OCI-LY7 (cell line): ENCODE data around the gene ATR.

Source experiments
- EZH2phosphoT487 ChIP-seq: fragments of 200-600 bp; sonication (generic); IDR thresholded peaks from 2 replicates; pipeline ENCODE4 v1.6.1; 2018; ENCODE audit warnings: low read depth, borderline replicate concordance, mild to moderate bottlenecking, mixed run types, antibody characterized with exemption, low read length, moderate library complexity, mixed read lengths
- TF ChIP-seq, protein P1 (sequence below): fragments of 200-600 bp; sonication (generic); conservative IDR thresholded peaks from 2 replicates; pipeline ENCODE4 v1.5.1; 2014; ENCODE audit warnings: mild to moderate bottlenecking, antibody characterized with exemption, low read length, moderate library complexity, mixed read lengths

DNA sequence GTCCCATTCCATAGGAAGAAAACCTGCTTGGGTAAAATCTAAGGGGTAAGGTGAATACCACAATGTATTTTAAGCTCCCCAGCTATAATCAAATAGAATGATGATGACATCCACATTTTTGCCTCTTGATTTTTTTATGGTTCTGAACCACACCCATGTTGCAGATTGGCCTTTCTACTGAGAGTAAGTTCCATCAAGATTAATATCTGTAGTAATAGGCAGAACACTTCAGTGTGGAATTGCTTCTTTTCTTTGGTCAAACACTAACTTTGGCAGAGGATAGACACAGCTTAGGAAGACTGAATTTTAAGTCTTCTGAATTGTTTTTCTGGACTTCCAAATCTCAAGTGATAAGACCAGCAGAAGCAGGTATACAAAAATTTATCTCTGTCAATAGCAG, 44.7 kb upstream of the ATR start:
- TF ChIP-seq, protein P1, sequence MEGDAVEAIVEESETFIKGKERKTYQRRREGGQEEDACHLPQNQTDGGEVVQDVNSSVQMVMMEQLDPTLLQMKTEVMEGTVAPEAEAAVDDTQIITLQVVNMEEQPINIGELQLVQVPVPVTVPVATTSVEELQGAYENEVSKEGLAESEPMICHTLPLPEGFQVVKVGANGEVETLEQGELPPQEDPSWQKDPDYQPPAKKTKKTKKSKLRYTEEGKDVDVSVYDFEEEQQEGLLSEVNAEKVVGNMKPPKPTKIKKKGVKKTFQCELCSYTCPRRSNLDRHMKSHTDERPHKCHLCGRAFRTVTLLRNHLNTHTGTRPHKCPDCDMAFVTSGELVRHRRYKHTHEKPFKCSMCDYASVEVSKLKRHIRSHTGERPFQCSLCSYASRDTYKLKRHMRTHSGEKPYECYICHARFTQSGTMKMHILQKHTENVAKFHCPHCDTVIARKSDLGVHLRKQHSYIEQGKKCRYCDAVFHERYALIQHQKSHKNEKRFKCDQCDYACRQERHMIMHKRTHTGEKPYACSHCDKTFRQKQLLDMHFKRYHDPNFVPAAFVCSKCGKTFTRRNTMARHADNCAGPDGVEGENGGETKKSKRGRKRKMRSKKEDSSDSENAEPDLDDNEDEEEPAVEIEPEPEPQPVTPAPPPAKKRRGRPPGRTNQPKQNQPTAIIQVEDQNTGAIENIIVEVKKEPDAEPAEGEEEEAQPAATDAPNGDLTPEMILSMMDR: no peak
- TF ChIP-seq EZH2phosphoT487: no peak
